GM18951 (cell line): ENCODE measurements around the gene IRF1.
A peak's percentile ranks its signal among the peaks of the same experiment; 100 is the strongest.

Experiments
- POLR2A ChIP-seq: IDR thresholded peaks from 4 replicates; pipeline ENCODE4 v1.6.1; 2011; ENCODE audit warnings: mild to moderate bottlenecking; ENCODE audit not compliant: insufficient read length, insufficient read depth; ENCODE audit errors: extremely low read depth
- in situ Hi-C: fragments of 300-500 bp; cut with MboI; formaldehyde crosslinking; loops from one replicate; pipeline ENCODE4 v1.12.0; 2022; ENCODE audit warnings: low sequenced_read_pairs, mixed read lengths, inconsistent platforms; ENCODE audit not compliant: unreplicated experiment

Gene IRF1

DNA sequence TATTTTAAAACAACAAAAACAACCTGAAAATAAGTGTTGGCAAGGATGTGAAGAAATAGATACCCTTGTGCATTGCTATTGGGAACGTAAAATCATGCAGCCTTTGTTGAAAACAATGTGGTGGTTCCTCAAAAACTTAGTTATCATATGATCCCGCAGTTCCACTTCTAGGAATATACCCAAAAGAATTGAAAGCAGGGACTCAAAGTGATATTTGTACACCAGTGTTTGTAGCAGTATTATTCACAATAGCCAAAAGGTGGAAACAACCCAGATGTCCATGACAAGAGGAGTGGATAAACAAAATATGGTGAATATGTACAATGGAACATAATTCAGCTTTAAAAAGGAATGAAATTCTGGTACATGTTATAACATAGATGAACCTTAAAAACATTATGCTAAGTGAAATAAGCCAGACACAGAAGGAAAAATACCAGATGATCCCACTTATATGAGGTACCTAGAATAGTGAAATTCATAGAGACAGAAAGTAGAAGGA, 29.0 kb downstream of the IRF1 start:
- no peak for TF ChIP-seq POLR2A
- in situ Hi-C loops: no loop called here

DNA sequence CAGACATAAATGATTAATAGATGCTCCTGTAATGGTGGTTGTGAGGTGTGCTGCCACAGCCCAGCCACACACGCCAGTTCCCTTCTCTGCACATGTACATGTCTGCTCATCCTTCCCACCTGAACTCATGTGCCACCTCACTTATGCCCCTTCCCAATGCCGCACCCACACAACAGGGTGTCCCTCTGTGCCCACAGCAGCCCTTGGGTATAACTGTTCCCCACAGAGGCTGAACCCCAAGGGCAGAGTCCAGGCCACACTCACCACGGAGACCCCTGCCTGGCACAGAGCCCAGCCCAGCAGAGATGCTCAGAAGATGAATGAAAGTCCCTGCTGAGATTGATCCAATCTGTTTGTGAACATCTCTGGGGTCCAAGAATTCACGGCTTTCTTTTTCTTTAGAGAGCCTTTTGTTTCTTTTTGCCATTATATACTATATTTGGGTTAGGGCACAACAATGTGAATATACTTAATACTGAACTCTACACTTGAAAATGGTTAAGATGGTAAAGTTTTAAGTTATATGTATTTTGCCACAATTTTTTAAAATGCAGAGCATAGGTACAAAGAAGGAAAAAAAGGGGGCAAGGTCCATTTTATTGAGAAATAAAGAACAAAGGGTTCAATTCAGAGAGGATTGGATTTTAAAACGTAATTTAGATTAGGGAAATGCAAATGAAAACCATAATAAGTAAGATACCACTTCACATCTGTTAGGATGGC, 29.6 kb downstream of the IRF1 start:
- in situ Hi-C loops: no loop called here
- TF ChIP-seq POLR2A: no peak

- in situ Hi-C loops: no loop called here
- no peak for TF ChIP-seq POLR2A
Observed at GRCh38 chr5:132459983-132460838, 30.4 kb downstream of the IRF1 start.

GRCh38 chr5:132459031-132459982, 31.3 kb downstream of the IRF1 start:
- in situ Hi-C loops: no loop called here
- TF ChIP-seq POLR2A: no peak

- in situ Hi-C loops: no loop called here
- TF ChIP-seq POLR2A: no peak
Observed at GRCh38 chr5:132458651-132459030, 31.9 kb downstream of the IRF1 start.

GRCh38 chr5:132458226-132458560, 32.4 kb downstream of the IRF1 start:
- TF ChIP-seq POLR2A: no peak
- in situ Hi-C loops: no loop called here

- no peak for TF ChIP-seq POLR2A
- in situ Hi-C loops: no loop called here
Observed at GRCh38 chr5:132457371-132458225, 33.0 kb downstream of the IRF1 start.

DNA sequence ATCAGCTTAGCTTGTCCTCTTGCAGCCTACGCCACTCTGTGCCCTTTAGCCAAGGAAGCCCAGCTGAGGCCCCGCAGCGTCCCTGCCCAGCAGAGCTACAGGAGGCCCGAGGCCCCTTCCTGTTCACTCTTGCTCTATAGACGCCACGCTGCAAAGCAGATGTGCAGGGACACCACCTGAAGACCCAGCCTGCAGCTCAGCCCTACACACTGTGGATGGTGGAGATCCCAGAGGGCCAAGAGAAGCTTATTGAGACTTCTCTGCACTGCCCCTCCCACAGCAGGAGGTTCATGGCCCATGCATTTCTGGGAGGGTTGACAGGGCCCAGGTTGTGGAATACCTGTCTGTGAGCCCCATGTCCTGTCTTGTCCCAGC, 33.6 kb downstream of the IRF1 start:
- no peak for TF ChIP-seq POLR2A
- in situ Hi-C loops: no loop called here

GRCh38 chr5:132456296-132456986, 34.1 kb downstream of the IRF1 start:
- TF ChIP-seq POLR2A: peak; percentile 51
- in situ Hi-C loops: no loop called here

DNA sequence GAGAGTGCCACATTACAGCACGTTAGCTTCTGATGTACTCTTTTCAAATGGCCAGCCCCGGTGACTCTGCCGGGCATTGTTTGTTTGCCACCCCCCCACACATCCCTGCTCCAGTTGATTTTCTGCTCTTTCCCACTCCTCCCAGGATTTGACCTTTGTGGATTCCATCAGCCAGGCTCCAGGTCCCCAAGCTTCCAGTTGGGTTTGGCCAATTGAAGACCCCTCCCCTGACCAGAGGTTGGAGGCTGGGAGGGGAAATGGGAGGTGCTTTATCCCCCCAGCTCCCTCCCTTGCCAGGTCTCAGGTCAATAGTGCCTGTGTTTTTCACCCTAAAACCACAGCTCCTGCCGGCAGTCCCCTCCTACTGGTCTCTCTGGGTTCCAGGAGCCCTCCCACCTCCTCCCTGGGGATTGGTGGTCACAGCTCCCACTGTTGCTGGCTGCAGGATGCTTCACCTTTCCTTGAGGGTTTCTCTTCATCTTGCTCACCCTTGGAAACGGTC, 34.9 kb downstream of the IRF1 start:
- in situ Hi-C loops: no loop called here
- no peak for TF ChIP-seq POLR2A

GRCh38 chr5:132454361-132454760, 36.2 kb downstream of the IRF1 start:
- in situ Hi-C loops: no loop called here

More at GRCh38 chr5:132454361-132454760, 36.2 kb downstream of the IRF1 start:
- no peak for TF ChIP-seq POLR2A
